ENCODE measurements around the gene GK. TPM values are rescaled to one million over a fixed set of nuclear protein-coding genes. Genes with fewer than 3 reads are reported as not detected.

GK gene
- total RNA-seq, 1 experiment from 2014 or later: 14.3 TPM

DNA sequence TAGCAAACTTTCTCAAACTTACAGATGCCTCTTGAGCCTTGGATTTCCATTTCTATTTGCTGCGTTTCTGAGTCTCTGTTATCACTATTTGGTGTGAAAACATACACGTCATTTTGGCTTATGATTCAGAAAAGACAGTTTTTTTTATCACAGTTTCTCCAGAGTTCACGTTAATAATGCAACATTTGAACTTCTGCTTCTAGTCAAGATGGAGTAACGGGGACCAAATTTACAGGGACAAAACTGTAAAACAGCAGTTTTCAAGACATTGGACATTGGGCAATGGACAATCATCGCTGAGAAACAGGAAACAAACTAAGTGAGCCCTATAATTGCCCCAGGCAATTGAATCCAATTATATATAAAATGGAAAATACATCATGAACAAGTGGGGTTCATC, 39.5 kb upstream of the GK start:
- H3K27me3 Mint-ChIP-seq (ENCODE audit: unreplicated experiment): no peaks in the 10 kb centered on the region
- BruUV-seq (replicated peaks): no TSS peak

DNA sequence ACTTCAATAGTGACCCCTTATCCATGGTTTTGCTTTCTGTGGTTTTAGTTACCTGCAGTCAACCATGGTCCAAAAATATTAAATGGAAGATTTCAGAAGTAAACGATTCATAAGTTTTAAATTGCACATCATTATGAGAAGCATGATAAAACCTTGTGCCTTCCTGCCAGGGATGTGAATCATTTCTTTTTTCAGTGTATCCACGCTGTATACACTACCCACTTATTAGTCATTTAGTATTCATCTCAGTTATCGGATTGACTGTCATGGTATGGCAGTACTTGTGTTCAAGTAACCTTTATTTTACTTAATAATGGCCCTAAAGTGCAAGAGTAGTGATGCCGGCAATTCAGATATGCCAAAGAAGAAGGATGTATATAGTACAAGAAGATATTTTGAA, 38.0 kb upstream of the GK start:
- intact Hi-C loops (cut with micrococcal nuclease; ENCODE audit: unreplicated experiment): no loop called here
- BruUV-seq (replicated peaks): no TSS peak
- no peak for DNase-seq

More for the DNA sequence above, 39.5 kb upstream of the GK start:
- Mint-ChIP-seq H3K27ac (ENCODE audit: unreplicated experiment) (no peak overlapping the region), H3K36me3 (ENCODE audit: insufficient read depth, unreplicated experiment) (no peaks in the 10 kb centered on the region), H3K4me1 (ENCODE audit: low read depth, unreplicated experiment) (no peaks in the 10 kb centered on the region), H3K9me3 (ENCODE audit: low read depth, unreplicated experiment) (no peaks in the 10 kb centered on the region), H3K4me3 (ENCODE audit: low read depth, unreplicated experiment) (no peak overlapping the region)
- TF ChIP-seq, protein P1, sequence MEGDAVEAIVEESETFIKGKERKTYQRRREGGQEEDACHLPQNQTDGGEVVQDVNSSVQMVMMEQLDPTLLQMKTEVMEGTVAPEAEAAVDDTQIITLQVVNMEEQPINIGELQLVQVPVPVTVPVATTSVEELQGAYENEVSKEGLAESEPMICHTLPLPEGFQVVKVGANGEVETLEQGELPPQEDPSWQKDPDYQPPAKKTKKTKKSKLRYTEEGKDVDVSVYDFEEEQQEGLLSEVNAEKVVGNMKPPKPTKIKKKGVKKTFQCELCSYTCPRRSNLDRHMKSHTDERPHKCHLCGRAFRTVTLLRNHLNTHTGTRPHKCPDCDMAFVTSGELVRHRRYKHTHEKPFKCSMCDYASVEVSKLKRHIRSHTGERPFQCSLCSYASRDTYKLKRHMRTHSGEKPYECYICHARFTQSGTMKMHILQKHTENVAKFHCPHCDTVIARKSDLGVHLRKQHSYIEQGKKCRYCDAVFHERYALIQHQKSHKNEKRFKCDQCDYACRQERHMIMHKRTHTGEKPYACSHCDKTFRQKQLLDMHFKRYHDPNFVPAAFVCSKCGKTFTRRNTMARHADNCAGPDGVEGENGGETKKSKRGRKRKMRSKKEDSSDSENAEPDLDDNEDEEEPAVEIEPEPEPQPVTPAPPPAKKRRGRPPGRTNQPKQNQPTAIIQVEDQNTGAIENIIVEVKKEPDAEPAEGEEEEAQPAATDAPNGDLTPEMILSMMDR (IDR thresholded peaks at IDR 0.05; ENCODE audit: unreplicated experiment): no peak
- intact Hi-C loops (cut with micrococcal nuclease; ENCODE audit: unreplicated experiment): no loop called here
- CTCF ChIA-PET: no interaction called here
- DNase-seq: no peak

DNA sequence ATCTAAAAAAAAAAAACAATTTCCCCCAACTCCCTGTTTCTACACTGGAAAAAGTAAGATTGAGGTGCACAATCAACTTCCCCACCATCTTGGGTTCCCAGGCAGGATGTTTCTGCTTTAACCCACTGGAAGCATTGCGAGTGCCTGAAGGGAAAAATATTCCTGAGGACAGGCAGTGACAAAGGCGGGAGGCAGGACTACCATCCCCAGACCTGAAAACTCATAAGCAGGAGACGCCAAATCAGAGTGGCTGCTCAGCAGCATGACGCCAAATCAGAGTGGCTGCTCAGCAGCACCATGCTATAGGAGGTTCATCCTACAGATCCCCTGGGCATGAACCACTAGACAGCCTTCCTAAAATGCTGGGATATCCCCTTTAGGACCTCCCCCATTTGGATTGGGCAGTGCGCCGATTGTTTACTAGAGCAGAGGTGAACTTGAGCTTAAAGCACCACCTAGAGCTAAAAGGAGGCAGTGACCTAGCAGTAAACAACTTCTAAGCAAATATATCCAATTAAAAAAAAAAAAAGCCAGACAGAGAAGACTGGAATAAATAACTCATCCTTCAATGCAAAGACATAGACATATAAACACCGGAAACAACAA, 35.0 kb upstream of the GK start:
- no peak overlapping the region for H3K4me3 Mint-ChIP-seq (ENCODE audit: low read depth, unreplicated experiment)

More for the DNA sequence above, 38.0 kb upstream of the GK start:
- Mint-ChIP-seq H3K9me3 (ENCODE audit: low read depth, unreplicated experiment) (no peaks in the 10 kb centered on the region), H3K4me1 (ENCODE audit: low read depth, unreplicated experiment) (no peaks in the 10 kb centered on the region), H3K27ac (ENCODE audit: unreplicated experiment) (no peak overlapping the region), H3K36me3 (ENCODE audit: insufficient read depth, unreplicated experiment) (no peaks in the 10 kb centered on the region), H3K4me3 (ENCODE audit: low read depth, unreplicated experiment) (no peak overlapping the region), H3K27me3 (ENCODE audit: unreplicated experiment) (no peaks in the 10 kb centered on the region)
- TF ChIP-seq, protein P1 (IDR thresholded peaks at IDR 0.05; ENCODE audit: unreplicated experiment): no peak
- CTCF ChIA-PET: no interaction called here

DNA sequence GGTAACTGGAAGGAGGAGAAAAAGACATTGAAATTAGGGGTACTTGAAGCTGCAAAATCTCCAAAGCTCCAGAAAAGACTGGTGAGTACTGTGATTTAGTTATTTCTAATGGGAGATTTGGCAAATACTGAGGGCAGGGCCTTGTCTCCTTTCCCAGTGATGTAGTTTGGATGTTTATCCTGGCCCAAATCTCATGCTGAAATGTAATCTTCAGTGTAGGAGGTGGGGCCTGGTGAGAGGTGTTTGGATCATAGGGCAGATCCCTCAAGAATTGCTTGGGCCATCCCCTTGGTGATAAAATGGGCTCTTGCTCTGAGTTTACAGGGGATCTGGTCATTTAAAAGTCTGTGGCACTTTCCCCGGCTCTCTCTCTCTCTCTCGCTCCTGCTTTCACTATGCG, 33.1 kb upstream of the GK start:
- no peak for DNase-seq
- CTCF ChIA-PET: no interaction called here
- Mint-ChIP-seq H3K36me3 (ENCODE audit: insufficient read depth, unreplicated experiment) (no peaks in the 10 kb centered on the region), H3K27ac (ENCODE audit: unreplicated experiment) (no peak overlapping the region), H3K27me3 (ENCODE audit: unreplicated experiment) (no peaks in the 10 kb centered on the region), H3K9me3 (ENCODE audit: low read depth, unreplicated experiment) (no peaks in the 10 kb centered on the region), H3K4me1 (ENCODE audit: low read depth, unreplicated experiment) (no peaks in the 10 kb centered on the region), H3K4me3 (ENCODE audit: low read depth, unreplicated experiment) (no peak overlapping the region)
- TF ChIP-seq, protein P1 (IDR thresholded peaks at IDR 0.05; ENCODE audit: unreplicated experiment): no peak
- intact Hi-C loops (cut with micrococcal nuclease; ENCODE audit: unreplicated experiment): no loop called here
- BruUV-seq (replicated peaks): no TSS peak

More for the DNA sequence above, 35.0 kb upstream of the GK start:
- intact Hi-C loops (cut with micrococcal nuclease; ENCODE audit: unreplicated experiment): no loop called here
- no peak overlapping the region for H3K27ac Mint-ChIP-seq (ENCODE audit: unreplicated experiment)
- TF ChIP-seq, protein P1 (IDR thresholded peaks at IDR 0.05; ENCODE audit: unreplicated experiment): no peak
- DNase-seq: peak; percentile 1
- BruUV-seq (replicated peaks): no TSS peak
- H3K27me3 Mint-ChIP-seq (ENCODE audit: unreplicated experiment): no peaks in the 10 kb centered on the region
- CTCF ChIA-PET: interaction anchor here (0.7 to 1.2 kb wide), 3 partner anchors 46 to 49 kb away, joined by 3 to 5 read pairs (median 3); no protein-coding TSS in a partner anchor
- H3K36me3 Mint-ChIP-seq (ENCODE audit: insufficient read depth, unreplicated experiment): no peaks in the 10 kb centered on the region
- H3K4me1 Mint-ChIP-seq (ENCODE audit: low read depth, unreplicated experiment): no peaks in the 10 kb centered on the region
- H3K9me3 Mint-ChIP-seq (ENCODE audit: low read depth, unreplicated experiment): no peaks in the 10 kb centered on the region
